ENCODE measurements around the gene ACSL4.
"Not testable (repeated sequence)": the region's sequence is repeated elsewhere in the genome, so short reads cannot be mapped to it uniquely, and the experiment has no call there.

The ACSL4 gene

GRCh38 chrX:109747681-109748080 lies 14.6 kb upstream of the ACSL4 start:
- DNase-seq (ENCODE audit: low spot score in 2 of 2) = no peak
- no peaks in the 10 kb centered on the region for H3K27me3 ChIP-seq (ENCODE audit: low read depth)
- H3K36me3 ChIP-seq (replicated peaks) = no peaks in the 10 kb centered on the region
- no peak overlapping the region for H3K4me3 ChIP-seq
- no peaks in the 10 kb centered on the region for H3K4me1 ChIP-seq
- no peaks in the 10 kb centered on the region for H3K9me3 ChIP-seq
- in situ Hi-C loops (cut with MboI; ENCODE audit: low sequenced_read_pairs) = no loop called here

- Histone ChIP-seq H3K9me3 (no peaks in the 10 kb centered on the region), H3K4me3 (no peak overlapping the region), H3K4me1 (no peaks in the 10 kb centered on the region), H3K27me3 (ENCODE audit: low read depth) (no peaks in the 10 kb centered on the region), H3K36me3 (replicated peaks) (no peaks in the 10 kb centered on the region)
- no peak for DNase-seq (ENCODE audit: low spot score in 2 of 2)
- in situ Hi-C loops (cut with MboI; ENCODE audit: low sequenced_read_pairs) = no loop called here
Observed at GRCh38 chrX:109742722-109743121, 9.7 kb upstream of the ACSL4 start.

GRCh38 chrX:109740896-109741295 lies 7.8 kb upstream of the ACSL4 start:
- H3K4me3 ChIP-seq; in situ Hi-C loops (cut with MboI; ENCODE audit: low sequenced_read_pairs); H3K27me3 ChIP-seq (ENCODE audit: low read depth); DNase-seq (ENCODE audit: low spot score in 2 of 2); H3K9me3 ChIP-seq; H3K4me1 ChIP-seq; H3K36me3 ChIP-seq (replicated peaks): not testable (repeated sequence)

- no peaks in the 10 kb centered on the region for H3K36me3 ChIP-seq (replicated peaks)
- no peaks in the 10 kb centered on the region for H3K9me3 ChIP-seq
- in situ Hi-C loops (cut with MboI; ENCODE audit: low sequenced_read_pairs) = no loop called here
- H3K4me1 ChIP-seq = no peaks in the 10 kb centered on the region
- H3K4me3 ChIP-seq = no peak overlapping the region
- no peaks in the 10 kb centered on the region for H3K27me3 ChIP-seq (ENCODE audit: low read depth)
- no peak for DNase-seq (ENCODE audit: low spot score in 2 of 2)
Observed at GRCh38 chrX:109740433-109740809, 7.4 kb upstream of the ACSL4 start.

GRCh38 chrX:109739625-109740432 lies 6.8 kb upstream of the ACSL4 start:
- in situ Hi-C loops (cut with MboI; ENCODE audit: low sequenced_read_pairs) = no loop called here
- no peaks in the 10 kb centered on the region for H3K4me1 ChIP-seq
- no peaks in the 10 kb centered on the region for H3K36me3 ChIP-seq (replicated peaks)
- H3K9me3 ChIP-seq = no peaks in the 10 kb centered on the region
- no peak for DNase-seq (ENCODE audit: low spot score in 2 of 2)
- H3K4me3 ChIP-seq = no peak overlapping the region
- no peaks in the 10 kb centered on the region for H3K27me3 ChIP-seq (ENCODE audit: low read depth)

GRCh38 chrX:109735202-109735744 lies 2.2 kb upstream of the ACSL4 start:
- Histone ChIP-seq H3K27me3 (ENCODE audit: low read depth) (no peaks in the 10 kb centered on the region), H3K9me3 (no peaks in the 10 kb centered on the region), H3K36me3 (replicated peaks) (no peaks in the 10 kb centered on the region), H3K4me1 (peaks cover 9% of the 10 kb centered on the region), H3K4me3 (no peak overlapping the region)
- DNase-seq (ENCODE audit: low spot score in 2 of 2) = no peak
- in situ Hi-C loops (cut with MboI; ENCODE audit: low sequenced_read_pairs) = no loop called here

- Histone ChIP-seq H3K4me3 (peak overlapping the region; percentile 69), H3K9me3 (no peaks in the 10 kb centered on the region), H3K36me3 (replicated peaks) (no peaks in the 10 kb centered on the region), H3K4me1 (peaks cover 9% of the 10 kb centered on the region), H3K27me3 (ENCODE audit: low read depth) (no peaks in the 10 kb centered on the region)
- in situ Hi-C loops (cut with MboI; ENCODE audit: low sequenced_read_pairs) = no loop called here
- DNase-seq (ENCODE audit: low spot score in 2 of 2) = no peak
Observed at GRCh38 chrX:109733613-109734083, 591 bp upstream of the ACSL4 start.

GRCh38 chrX:109732017-109732801 lies 848 bp downstream of the ACSL4 start:
- Histone ChIP-seq H3K9me3 (no peaks in the 10 kb centered on the region), H3K4me1 (peaks cover 22% of the 10 kb centered on the region), H3K4me3 (peak overlapping the region; percentile 69), H3K27me3 (ENCODE audit: low read depth) (no peaks in the 10 kb centered on the region), H3K36me3 (replicated peaks) (no peaks in the 10 kb centered on the region)
- in situ Hi-C loops (cut with MboI; ENCODE audit: low sequenced_read_pairs) = no loop called here
- DNase-seq (ENCODE audit: low spot score in 2 of 2) = peak; percentile 11 to 24

GRCh38 chrX:109728173-109728535 lies 4.9 kb downstream of the ACSL4 start:
- Histone ChIP-seq H3K4me1 (peaks cover 19% of the 10 kb centered on the region), H3K36me3 (replicated peaks) (no peaks in the 10 kb centered on the region)
- in situ Hi-C loops (cut with MboI; ENCODE audit: low sequenced_read_pairs) = no loop called here

GRCh38 chrX:109724971-109725370 lies 8.1 kb downstream of the ACSL4 start:
- H3K9me3 ChIP-seq; H3K4me3 ChIP-seq; H3K36me3 ChIP-seq (replicated peaks); DNase-seq (ENCODE audit: low spot score in 2 of 2); H3K27me3 ChIP-seq (ENCODE audit: low read depth): not testable (repeated sequence)
- H3K4me1 ChIP-seq = peaks cover 19% of the 10 kb centered on the region
- in situ Hi-C loops (cut with MboI; ENCODE audit: low sequenced_read_pairs) = loop anchor here (25.0 kb wide), 2 partner anchors 412 to 687 kb away; no protein-coding TSS in a partner anchor

More at GRCh38 chrX:109728173-109728535, 4.9 kb downstream of the ACSL4 start:
- Histone ChIP-seq H3K4me3 (no peak overlapping the region), H3K27me3 (ENCODE audit: low read depth) (no peaks in the 10 kb centered on the region), H3K9me3 (no peaks in the 10 kb centered on the region)
- no peak for DNase-seq (ENCODE audit: low spot score in 2 of 2)

- peaks cover 5% of the 10 kb centered on the region; the same call in 1 of the 2 replicates for H3K4me1 ChIP-seq
- no peak overlapping the region for H3K4me3 ChIP-seq
- DNase-seq (ENCODE audit: low spot score in 2 of 2) = no peak
- no peaks in the 10 kb centered on the region for H3K9me3 ChIP-seq
- H3K36me3 ChIP-seq (replicated peaks) = no peaks in the 10 kb centered on the region
- no peaks in the 10 kb centered on the region for H3K27me3 ChIP-seq (ENCODE audit: low read depth)
- in situ Hi-C loops (cut with MboI; ENCODE audit: low sequenced_read_pairs) = loop anchor here (25.0 kb wide), 2 partner anchors 416 to 691 kb away; no protein-coding TSS in a partner anchor
Observed at GRCh38 chrX:109720947-109721346, 12.1 kb downstream of the ACSL4 start.

- no peak overlapping the region for H3K4me3 ChIP-seq
- peaks cover 5% of the 10 kb centered on the region; the same call in 1 of the 2 replicates for H3K4me1 ChIP-seq
- H3K9me3 ChIP-seq = no peaks in the 10 kb centered on the region
- H3K27me3 ChIP-seq (ENCODE audit: low read depth) = no peaks in the 10 kb centered on the region
- H3K36me3 ChIP-seq (replicated peaks) = no peaks in the 10 kb centered on the region
- in situ Hi-C loops (cut with MboI; ENCODE audit: low sequenced_read_pairs) = loop anchor here (10.0 to 25.0 kb wide), 3 partner anchors 136 to 693 kb away; no protein-coding TSS in a partner anchor
- no peak for DNase-seq (ENCODE audit: low spot score in 2 of 2)
Observed at GRCh38 chrX:109719264-109719663, 13.8 kb downstream of the ACSL4 start.

GRCh38 chrX:109716431-109717028 lies 16.5 kb downstream of the ACSL4 start:
- no peaks in the 10 kb centered on the region for H3K4me1 ChIP-seq
- H3K27me3 ChIP-seq (ENCODE audit: low read depth) = no peaks in the 10 kb centered on the region
- in situ Hi-C loops (cut with MboI; ENCODE audit: low sequenced_read_pairs) = loop anchor here (10.0 to 25.0 kb wide), 3 partner anchors 138 to 696 kb away; no protein-coding TSS in a partner anchor

More at GRCh38 chrX:109716431-109717028, 16.5 kb downstream of the ACSL4 start:
- no peaks in the 10 kb centered on the region for H3K9me3 ChIP-seq
- no peak overlapping the region for H3K4me3 ChIP-seq
- no peak for DNase-seq (ENCODE audit: low spot score in 2 of 2)
- no peaks in the 10 kb centered on the region for H3K36me3 ChIP-seq (replicated peaks)

Data from HAP-1 (cell line).